Measurements from ENCODE around the gene EP400. TPM values are rescaled to one million over a fixed set of nuclear protein-coding genes. Genes with fewer than 3 reads are reported as not detected.

Gene EP400
- total RNA-seq, 1 experiment from 2014 or later = 80.1 TPM

DNA sequence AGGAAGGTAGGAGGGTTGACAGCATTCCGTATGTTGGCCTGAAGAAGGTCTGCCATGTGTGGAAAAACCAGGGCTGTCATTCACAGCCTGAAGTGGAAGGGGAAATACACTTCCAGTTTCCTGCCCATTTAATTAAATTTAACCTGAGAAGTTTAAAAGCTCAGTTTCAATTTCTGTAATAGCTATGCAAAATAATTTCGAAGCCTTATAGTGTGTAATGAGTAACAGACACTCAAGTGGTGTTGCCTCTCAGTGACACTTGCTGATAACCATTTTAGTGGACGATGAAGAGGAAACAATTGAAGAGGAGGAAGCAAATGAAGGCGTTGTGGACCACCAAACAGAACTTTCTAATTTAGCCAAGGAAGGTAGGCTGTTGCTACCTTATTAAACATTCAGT lies 44.8 kb downstream of the EP400 start:
- Histone ChIP-seq H3K27me3 (replicated peaks; ENCODE audit: insufficient read depth, low read depth, low read length, poor library complexity) (no peaks in the 10 kb centered on the region), H3K27ac (ENCODE audit: low read depth, low read length, poor library complexity, severe bottlenecking) (no peak overlapping the region), H3K9me3 (ENCODE audit: low read depth, low read length, poor library complexity, severe bottlenecking) (no peaks in the 10 kb centered on the region), H3K4me3 (ENCODE audit: low read depth, low read length, poor library complexity, severe bottlenecking) (no peak overlapping the region), H3K4me1 (ENCODE audit: insufficient read depth, low read length, poor library complexity, severe bottlenecking) (peaks cover 25% of the 10 kb centered on the region), H3K36me3 (ENCODE audit: insufficient read depth, low read length, poor library complexity, severe bottlenecking) (peaks cover 40% of the 10 kb centered on the region)
- BruUV-seq (replicated peaks) = no TSS peak
- TF ChIP-seq, protein P1, sequence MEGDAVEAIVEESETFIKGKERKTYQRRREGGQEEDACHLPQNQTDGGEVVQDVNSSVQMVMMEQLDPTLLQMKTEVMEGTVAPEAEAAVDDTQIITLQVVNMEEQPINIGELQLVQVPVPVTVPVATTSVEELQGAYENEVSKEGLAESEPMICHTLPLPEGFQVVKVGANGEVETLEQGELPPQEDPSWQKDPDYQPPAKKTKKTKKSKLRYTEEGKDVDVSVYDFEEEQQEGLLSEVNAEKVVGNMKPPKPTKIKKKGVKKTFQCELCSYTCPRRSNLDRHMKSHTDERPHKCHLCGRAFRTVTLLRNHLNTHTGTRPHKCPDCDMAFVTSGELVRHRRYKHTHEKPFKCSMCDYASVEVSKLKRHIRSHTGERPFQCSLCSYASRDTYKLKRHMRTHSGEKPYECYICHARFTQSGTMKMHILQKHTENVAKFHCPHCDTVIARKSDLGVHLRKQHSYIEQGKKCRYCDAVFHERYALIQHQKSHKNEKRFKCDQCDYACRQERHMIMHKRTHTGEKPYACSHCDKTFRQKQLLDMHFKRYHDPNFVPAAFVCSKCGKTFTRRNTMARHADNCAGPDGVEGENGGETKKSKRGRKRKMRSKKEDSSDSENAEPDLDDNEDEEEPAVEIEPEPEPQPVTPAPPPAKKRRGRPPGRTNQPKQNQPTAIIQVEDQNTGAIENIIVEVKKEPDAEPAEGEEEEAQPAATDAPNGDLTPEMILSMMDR (conservative IDR thresholded peaks at IDR 0.05; ENCODE audit: low read depth, low read length) = no peak
- no peak for TF ChIP-seq EZH2 (IDR thresholded peaks at IDR 0.05; ENCODE audit: borderline replicate concordance, low read depth, low read length, poor library complexity, severe bottlenecking)
- POLR2A ChIA-PET (ENCODE audit: low non-redundant PET) = no interaction called here
- intact Hi-C loops (cut with micrococcal nuclease; ENCODE audit: unreplicated experiment) = no loop called here
- CTCF ChIA-PET = interaction anchor here (0.5 kb wide), 1 partner anchor 240 kb away, joined by 7 read pairs; no protein-coding TSS in a partner anchor
- DNase-seq (ENCODE audit: low spot score) = no peak

DNA sequence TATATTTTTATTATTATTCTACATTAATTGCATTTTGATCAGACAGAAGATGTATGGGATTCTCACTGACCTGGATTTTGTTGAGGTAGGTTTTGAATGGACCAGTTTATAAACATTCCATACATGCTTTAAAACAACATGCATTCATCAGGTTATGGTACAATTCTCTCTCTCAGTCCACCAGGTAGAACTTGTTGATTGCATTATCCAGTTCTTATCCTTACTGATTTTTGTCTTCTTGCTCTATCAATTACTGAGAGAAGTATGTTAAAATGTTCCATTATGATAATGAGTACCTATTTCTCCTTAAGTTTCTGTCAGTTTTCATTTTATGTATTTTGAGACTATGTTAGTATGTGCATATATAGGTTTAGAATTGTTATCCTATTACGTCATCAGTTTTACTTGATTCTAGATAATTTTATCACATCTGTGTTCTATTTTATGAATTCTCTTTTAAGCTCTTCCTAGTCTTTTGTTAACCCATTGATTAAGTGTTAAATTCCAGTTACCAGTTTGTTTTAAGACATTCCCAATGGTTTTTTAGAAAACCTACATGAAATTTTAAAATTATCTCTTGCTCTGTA lies 50.6 kb downstream of the EP400 start:
- no peak for TF ChIP-seq EZH2 (IDR thresholded peaks at IDR 0.05; ENCODE audit: borderline replicate concordance, low read depth, low read length, poor library complexity, severe bottlenecking)
- TF ChIP-seq, protein P1 (conservative IDR thresholded peaks at IDR 0.05; ENCODE audit: low read depth, low read length) = no peak
- intact Hi-C loops (cut with micrococcal nuclease; ENCODE audit: unreplicated experiment) = loop anchor here (5.0 kb wide), 2 partner anchors 168 to 1083 kb away; no protein-coding TSS in a partner anchor
- H3K36me3 ChIP-seq (ENCODE audit: insufficient read depth, low read length, poor library complexity, severe bottlenecking) = peaks cover 34% of the 10 kb centered on the region
- DNase-seq (ENCODE audit: low spot score) = no peak
- no peak overlapping the region for H3K4me3 ChIP-seq (ENCODE audit: low read depth, low read length, poor library complexity, severe bottlenecking)
- no peaks in the 10 kb centered on the region for H3K4me1 ChIP-seq (ENCODE audit: insufficient read depth, low read length, poor library complexity, severe bottlenecking)
- CTCF ChIA-PET = no interaction called here
- POLR2A ChIA-PET (ENCODE audit: low non-redundant PET) = no interaction called here
- H3K9me3 ChIP-seq (ENCODE audit: low read depth, low read length, poor library complexity, severe bottlenecking) = no peaks in the 10 kb centered on the region
- no TSS peak for BruUV-seq (replicated peaks)
- no peak overlapping the region for H3K27ac ChIP-seq (ENCODE audit: low read depth, low read length, poor library complexity, severe bottlenecking)
- no peaks in the 10 kb centered on the region for H3K27me3 ChIP-seq (replicated peaks; ENCODE audit: insufficient read depth, low read depth, low read length, poor library complexity)

DNA sequence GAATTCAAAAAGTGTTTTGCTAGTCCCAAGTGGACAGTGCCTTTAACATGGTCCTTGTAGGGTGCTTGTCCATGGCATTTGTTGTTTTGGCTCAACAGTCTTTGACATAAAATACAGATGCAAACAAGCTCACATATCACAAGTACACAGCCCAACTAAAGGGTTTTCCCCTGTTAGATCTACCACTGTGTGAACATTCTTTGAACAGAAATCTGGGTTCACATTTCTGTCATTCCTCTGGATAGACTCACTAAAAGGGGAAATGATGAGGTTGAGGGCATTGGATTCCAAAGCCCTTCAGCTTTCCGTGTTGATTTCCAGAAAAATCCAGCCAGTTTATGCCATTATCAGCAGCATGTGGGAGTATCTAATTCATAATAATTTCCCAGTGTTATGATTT lies 54.1 kb downstream of the EP400 start:
- Histone ChIP-seq H3K4me3 (ENCODE audit: low read depth, low read length, poor library complexity, severe bottlenecking) (no peak overlapping the region), H3K4me1 (ENCODE audit: insufficient read depth, low read length, poor library complexity, severe bottlenecking) (no peaks in the 10 kb centered on the region), H3K9me3 (ENCODE audit: low read depth, low read length, poor library complexity, severe bottlenecking) (no peaks in the 10 kb centered on the region), H3K36me3 (ENCODE audit: insufficient read depth, low read length, poor library complexity, severe bottlenecking) (peaks cover 53% of the 10 kb centered on the region), H3K27ac (ENCODE audit: low read depth, low read length, poor library complexity, severe bottlenecking) (no peak overlapping the region), H3K27me3 (replicated peaks; ENCODE audit: insufficient read depth, low read depth, low read length, poor library complexity) (no peaks in the 10 kb centered on the region)
- intact Hi-C loops (cut with micrococcal nuclease; ENCODE audit: unreplicated experiment) = loop anchor here (5.0 kb wide), 2 partner anchors 172 to 1087 kb away; no protein-coding TSS in a partner anchor
- TF ChIP-seq, protein P1 (conservative IDR thresholded peaks at IDR 0.05; ENCODE audit: low read depth, low read length) = no peak
- TF ChIP-seq EZH2 (IDR thresholded peaks at IDR 0.05; ENCODE audit: borderline replicate concordance, low read depth, low read length, poor library complexity, severe bottlenecking) = no peak
- ChIA-PET CTCF (no interaction called here), POLR2A (ENCODE audit: low non-redundant PET) (no interaction called here)
- BruUV-seq (replicated peaks) = no TSS peak
- no peak for DNase-seq (ENCODE audit: low spot score)
